ENCODE results near the gene COMMD1.
"Not testable (repeated sequence)": the region's sequence is repeated elsewhere in the genome, so short reads cannot be mapped to it uniquely, and the experiment has no call there.

- not testable (repeated sequence) for TF ChIP-seq POLR2A, CTCF (IDR thresholded peaks at IDR 0.05)
Observed at GRCh38 chr2:62146790-62147189, 241.3 kb downstream of the COMMD1 start.

Measured in uterus (tissue), 2 donors.